HG03354 (cell line): Measurements from ENCODE around the gene AGTRAP.
A peak's percentile ranks its signal among the peaks of the same experiment; 100 is the strongest.

Experiments used
- ATAC-seq: cut with Tn5 transposase; IDR thresholded peaks from one replicate; pipeline ENCODE4 v1.9.1; 2021; ENCODE audit warnings: mild to moderate bottlenecking; ENCODE audit not compliant: unreplicated experiment, poor library complexity, severe bottlenecking

Gene AGTRAP

DNA sequence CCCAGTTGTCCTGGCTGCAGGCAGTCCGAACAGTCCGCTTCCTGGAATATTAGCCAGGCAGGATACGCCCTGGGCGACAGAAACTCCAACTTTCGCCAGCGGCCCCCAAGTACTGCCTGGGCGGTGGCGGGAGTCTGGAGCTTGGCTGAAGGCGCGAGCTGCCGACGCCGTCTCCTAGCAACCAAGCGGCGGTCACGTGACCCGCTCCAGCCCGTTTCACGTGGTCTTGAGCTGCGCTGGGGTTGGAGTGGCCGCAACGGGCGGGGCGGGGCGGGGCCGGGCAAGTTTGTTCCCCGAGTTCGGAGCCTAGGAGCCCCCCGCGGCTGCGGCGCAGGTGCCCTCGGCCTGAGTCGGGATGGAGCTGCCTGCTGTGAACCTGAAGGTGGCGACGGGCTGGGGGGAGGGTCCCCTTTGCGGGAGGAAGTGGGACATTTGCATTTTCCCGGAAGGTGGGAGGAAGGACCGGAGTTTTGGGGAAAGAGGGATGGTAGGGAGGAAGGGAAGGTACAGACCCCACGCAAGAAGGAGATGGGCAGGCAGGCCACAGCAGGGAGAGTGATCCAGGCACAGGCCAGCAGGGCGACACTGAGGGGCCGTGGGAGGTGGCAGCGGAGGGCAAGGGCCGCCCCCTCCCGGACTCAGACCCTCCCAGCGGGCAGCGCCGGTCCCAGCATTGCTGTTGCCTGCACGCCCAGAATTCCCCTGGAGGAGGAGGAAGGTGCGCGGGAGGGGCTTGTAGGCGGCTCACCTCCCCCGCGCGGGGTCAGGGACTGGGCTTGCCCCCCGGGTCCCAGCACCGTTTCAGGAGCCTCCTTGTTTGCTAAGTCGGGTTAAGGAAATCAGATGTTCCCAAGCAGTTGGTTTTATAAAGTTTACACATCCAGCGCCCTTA, at the start of gene AGTRAP:
AGTRAP (plus strand) TSS at position 283 of the 892 bp plus-strand sequence; CDS start at position 356, 73 bp downstream.
- peak; percentile 68 for ATAC-seq

GRCh38 chr1:11688506-11688905, 47.4 kb upstream of the AGTRAP start:
- no peak for ATAC-seq

GRCh38 chr1:11690397-11691301, 45.3 kb upstream of the AGTRAP start:
- no peak for ATAC-seq

DNA sequence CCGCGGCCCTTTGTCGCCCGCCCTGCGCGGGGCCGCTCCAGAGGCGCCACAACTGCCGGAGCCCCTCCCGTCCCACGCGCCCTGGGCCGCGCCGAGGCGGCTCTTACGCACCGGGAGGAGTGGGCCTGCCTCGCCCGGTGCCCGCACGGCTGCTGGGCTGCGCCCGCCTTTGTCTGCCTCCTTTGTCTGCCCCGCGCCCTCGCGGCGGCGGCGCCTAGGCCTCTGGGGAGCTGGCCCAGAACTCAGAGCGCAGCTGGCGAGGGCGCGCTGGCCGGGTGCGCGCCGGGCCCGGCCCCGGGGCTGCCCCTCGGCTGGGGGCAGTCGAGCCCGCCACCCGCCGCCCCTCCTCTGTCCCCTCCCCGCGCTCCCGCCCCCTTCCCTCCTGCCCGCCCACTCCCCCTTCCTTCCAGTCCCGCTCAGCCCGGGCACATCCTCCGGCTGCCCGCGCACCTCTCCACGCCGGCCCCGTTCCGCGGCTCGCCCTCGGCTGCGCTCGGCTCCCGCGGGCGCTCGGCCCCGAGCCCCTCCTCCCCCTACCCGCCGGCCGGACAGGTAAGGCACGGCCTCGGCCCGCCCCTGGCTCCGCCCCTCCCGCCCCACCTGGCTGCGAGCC, 44.5 kb upstream of the AGTRAP start, which contains the start of gene DRAXIN:
DRAXIN (plus strand) TSS at position 409 of the 613 bp plus-strand sequence. CDS start 14,549 bp downstream, outside the sequence.
- no peak for ATAC-seq

DNA sequence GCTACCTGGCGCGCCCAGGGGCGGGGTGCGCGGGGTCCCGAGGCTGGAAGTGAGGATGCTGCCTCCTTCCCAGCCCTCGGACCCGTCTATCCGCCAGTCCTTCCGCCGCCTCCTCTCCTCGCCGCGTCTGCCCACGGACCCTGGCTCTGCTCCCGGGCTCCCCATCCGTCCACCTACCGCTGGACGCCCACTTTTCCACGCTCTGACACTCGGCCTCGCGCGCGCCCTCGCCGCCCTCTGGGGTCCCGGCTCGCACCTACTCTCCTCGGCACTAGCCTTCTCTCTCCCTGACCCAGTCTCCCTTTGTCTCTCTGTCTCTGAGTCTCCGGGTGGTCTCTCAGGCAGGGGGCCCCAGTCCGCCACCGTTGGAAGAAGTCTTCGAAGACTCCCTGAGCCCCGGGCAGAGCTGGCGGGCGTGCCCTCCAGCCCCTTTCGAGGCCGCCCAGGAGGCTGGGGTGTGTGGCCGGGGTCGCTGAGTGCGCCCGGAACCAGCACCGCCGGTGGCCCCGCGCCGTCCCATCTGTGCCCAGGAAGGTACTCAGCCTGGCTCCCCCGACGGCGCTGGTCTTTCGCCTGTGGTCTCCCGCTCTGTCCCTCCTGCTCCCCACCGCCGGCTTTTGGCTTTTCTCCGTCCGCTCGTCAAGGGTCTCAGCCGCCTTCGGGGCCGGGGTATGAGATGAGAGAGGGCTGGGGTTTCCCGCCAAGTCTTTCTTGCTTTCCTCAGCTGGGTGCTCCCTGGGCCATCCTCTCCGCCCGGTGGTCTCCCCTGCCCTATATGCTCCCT, 43.8 kb upstream of the AGTRAP start:
- no peak for ATAC-seq

- no peak for ATAC-seq
Observed at GRCh38 chr1:11693024-11693590, 42.8 kb upstream of the AGTRAP start.

DNA sequence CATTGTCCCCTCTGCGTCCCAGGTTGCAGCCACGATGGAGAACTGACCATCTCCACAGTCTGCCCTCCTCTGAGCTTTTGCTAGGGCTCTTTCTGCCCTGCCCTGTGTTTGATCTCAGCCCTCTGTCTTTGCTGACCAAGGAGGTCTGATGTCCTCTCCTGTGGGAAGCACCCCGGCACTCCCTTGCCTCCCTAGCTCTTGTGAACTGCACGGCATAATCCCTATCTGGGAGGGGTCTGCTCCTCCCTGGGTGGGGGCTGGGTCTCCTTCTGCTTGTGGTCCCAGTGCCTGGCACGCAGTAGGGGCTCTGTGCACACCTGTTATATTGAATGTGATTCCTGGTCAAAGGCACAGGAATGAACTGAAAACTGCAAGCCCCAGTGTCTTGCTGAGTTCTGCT, 42.0 kb upstream of the AGTRAP start:
- no peak for ATAC-seq

DNA sequence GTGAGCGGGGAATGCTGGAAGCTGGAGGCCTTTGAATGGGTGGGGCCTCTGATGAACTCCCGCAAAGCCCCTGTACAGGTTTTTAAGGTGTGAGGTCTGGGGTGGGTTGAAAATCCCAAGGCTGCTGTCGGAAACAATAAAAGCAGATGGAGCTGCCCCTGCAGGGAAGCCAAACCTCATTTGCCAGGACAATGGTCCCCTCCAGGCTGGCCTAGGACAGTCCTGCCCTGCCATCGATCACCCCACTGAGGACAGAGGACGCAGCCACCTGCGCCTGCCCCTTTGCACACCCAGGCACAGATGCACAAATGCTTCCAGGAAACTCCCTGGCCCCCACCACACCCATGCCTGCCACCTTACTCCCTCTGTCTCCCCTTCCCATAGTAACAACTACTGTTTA, 40.1 kb upstream of the AGTRAP start:
- no peak for ATAC-seq

- ATAC-seq: no peak
Observed at GRCh38 chr1:11697188-11697892, 38.6 kb upstream of the AGTRAP start.

GRCh38 chr1:11697893-11698210, 38.1 kb upstream of the AGTRAP start:
- ATAC-seq: no peak

DNA sequence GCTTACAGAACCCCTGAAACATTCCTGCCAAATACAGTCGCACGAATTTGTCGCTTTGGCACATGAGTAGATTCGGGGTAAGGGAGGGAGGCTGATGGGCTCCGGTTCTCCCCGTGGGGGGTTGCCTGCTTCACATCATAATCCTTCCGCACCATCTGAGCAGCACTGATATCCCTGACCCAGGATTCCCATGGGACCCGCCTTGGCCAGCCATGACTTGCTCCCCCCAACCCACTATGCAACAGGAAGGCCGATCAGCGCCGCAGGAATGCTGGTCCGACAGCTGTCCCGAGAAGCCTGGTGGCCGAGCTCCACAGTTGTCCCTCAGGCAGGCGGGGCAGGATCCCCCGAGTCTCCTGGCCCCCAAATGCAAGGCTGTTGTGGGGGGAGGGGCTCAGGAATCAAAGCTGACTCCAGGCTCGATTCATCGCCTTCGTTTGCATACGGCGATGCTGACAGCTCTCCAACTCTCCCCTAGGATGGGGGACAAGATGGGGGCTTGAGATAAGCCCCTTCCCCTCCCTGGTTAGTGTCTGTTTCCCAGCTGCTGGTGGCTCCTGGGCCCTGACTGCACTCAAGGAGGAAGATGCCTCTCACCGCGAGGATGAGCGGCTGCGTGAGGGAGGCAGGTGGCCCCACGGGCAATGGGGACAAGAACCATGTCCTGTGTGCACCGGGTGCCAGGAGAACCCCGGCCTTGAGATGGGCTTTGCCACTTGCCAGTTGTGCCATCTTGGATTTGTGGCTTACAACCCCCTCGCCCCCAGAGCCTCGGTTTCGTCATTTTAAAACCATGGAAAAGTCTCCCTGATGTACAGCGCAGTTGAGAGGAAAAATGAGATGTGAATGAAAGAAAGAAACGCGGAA, 35.1 kb upstream of the AGTRAP start:
- ATAC-seq: no peak

DNA sequence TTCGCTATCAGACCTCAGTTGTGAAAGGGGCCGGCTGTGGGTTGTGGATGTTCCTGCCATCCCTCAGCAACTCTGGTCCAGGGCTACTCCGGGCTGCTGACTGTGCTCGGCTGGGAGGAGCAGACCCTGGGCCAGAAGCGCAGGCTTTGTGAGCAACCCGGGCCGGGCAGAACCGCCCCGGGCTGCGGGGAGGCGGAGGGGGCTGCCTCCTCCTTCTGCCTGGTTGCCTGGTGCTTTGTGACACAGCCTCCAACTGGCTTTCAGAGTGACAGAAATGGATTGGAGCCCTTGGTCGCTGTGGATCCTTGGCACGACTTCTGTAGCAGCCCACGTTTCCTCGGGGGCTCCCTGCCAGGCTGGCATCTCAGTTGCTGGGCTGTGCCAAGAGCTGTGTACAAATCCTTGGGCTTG, 34.4 kb upstream of the AGTRAP start:
- ATAC-seq: no peak

- no peak for ATAC-seq
Observed at GRCh38 chr1:11701981-11702803, 33.7 kb upstream of the AGTRAP start.

DNA sequence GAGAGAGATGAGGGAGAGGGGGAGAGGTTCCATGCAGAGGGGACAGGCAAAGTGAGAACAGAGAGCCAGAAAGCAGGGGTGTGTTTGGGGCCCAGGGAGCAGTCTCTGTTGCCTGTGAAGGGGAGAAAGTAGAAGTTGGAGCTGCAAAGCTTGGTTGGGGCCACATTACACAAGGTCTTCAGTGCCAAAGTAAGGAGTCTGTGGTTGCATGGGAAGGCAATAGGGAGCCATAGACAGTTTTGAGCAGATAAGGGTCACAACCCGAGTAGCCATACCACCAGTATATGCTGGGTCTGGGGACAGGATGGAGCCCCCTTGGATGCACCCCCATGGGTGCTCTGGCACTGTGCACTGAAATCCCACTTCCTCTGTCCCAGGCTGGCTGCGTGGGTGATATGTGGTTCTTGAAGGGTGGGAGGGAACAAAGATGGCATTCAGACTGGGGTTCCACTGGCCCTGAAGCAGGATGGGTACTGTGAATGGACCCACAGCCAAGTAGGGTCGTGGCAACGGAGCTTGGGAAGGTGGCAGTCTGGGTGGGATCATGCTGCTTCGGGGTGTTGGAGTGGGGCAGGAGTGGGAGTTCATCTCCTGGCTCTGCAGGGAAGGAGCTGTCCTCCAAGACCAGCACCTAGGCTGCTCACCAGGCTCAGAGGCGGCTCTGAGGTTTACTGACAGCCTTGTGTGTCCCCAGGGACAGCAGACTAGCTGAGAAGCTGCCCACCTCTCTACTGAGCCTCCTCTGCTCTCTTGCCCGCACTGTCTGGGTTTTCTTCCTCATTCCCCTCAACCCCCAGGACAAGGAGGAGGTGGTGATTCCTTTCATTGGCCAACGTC, 32.4 kb upstream of the AGTRAP start:
- ATAC-seq: no peak

GRCh38 chr1:11704194-11704529, 31.8 kb upstream of the AGTRAP start:
- ATAC-seq: no peak
